Islet of Langerhans (tissue), 1 donor: ENCODE measurements around the gene LRRFIP1.

Experiments
- FAIRE-seq: peaks from one replicate; lab custom pipeline; 2011; peaks lifted over from hg19 to GRCh38; lab: Jason Lieb, UNC

The LRRFIP1 gene

GRCh38 chr2:237704501-237705434, 77.4 kb downstream of the LRRFIP1 start:
- FAIRE-seq: no peak

- FAIRE-seq: no peak
These were observed 78.9 kb downstream of the LRRFIP1 start for GRCh38 chr2:237706257-237706656.

- no peak for FAIRE-seq
These were observed 80.6 kb downstream of the LRRFIP1 start for GRCh38 chr2:237708065-237708398.

GRCh38 chr2:237708491-237708890, 81.1 kb downstream of the LRRFIP1 start:
- FAIRE-seq: no peak

- no peak for FAIRE-seq
These were observed 81.6 kb downstream of the LRRFIP1 start for GRCh38 chr2:237708961-237709360.

- FAIRE-seq: no peak
These were observed 84.2 kb downstream of the LRRFIP1 start for GRCh38 chr2:237711458-237712150.

GRCh38 chr2:237712477-237713377, 85.3 kb downstream of the LRRFIP1 start:
- FAIRE-seq: no peak

- no peak for FAIRE-seq
These were observed 87.5 kb downstream of the LRRFIP1 start for GRCh38 chr2:237714690-237715458.

GRCh38 chr2:237715459-237715947, 88.1 kb downstream of the LRRFIP1 start:
- no peak for FAIRE-seq

GRCh38 chr2:237716011-237716410, 88.6 kb downstream of the LRRFIP1 start:
- no peak for FAIRE-seq

- no peak for FAIRE-seq
These were observed 90.2 kb downstream of the LRRFIP1 start for GRCh38 chr2:237717366-237718276.

- FAIRE-seq: no peak
These were observed 90.9 kb downstream of the LRRFIP1 start for GRCh38 chr2:237718277-237718634.

- no peak for FAIRE-seq
These were observed 93.1 kb downstream of the LRRFIP1 start for GRCh38 chr2:237720444-237720843.

GRCh38 chr2:237720957-237721356, 93.6 kb downstream of the LRRFIP1 start:
- FAIRE-seq: no peak

GRCh38 chr2:237721458-237721857, 94.1 kb downstream of the LRRFIP1 start:
- no peak for FAIRE-seq

- no peak for FAIRE-seq
These were observed 95.2 kb downstream of the LRRFIP1 start for GRCh38 chr2:237722616-237723015.

GRCh38 chr2:237723023-237723422, 95.6 kb downstream of the LRRFIP1 start:
- FAIRE-seq: no peak

- FAIRE-seq: no peak
These were observed 96.2 kb downstream of the LRRFIP1 start for GRCh38 chr2:237723602-237724001.

- FAIRE-seq: no peak
These were observed 97.6 kb downstream of the LRRFIP1 start for GRCh38 chr2:237724811-237725478.

- FAIRE-seq: no peak
These were observed 98.3 kb downstream of the LRRFIP1 start for GRCh38 chr2:237725661-237726060.
